Activated B cell treated with CpG ODN at 0.5 μM for 24 hours (primary cell): Measurements from ENCODE around the gene MSX1. TPM values are rescaled to one million over a fixed set of nuclear protein-coding genes. Genes with fewer than 3 reads are reported as not detected.

Experiments
- ATAC-seq: fragments of 200-7000 bp; cut with Tn5 transposase; one replicate; pipeline ENCODE4 v1.10.0; 2021; ENCODE audit warnings: low read depth, mild to moderate bottlenecking, moderate library complexity
- CTCF ChIA-PET: fragments of 350-600 bp; sonication (Branson Sonifier 250); formaldehyde crosslinking; loops from one replicate; lab custom pipeline; 2021; ENCODE audit warnings: antibody characterized with exemption; lab: Charles Lee
- POLR2A ChIA-PET: fragments of 350-600 bp; sonication (Branson Sonifier 250); formaldehyde crosslinking; loops from one replicate; lab custom pipeline; 2021; ENCODE audit warnings: antibody characterized with exemption; lab: Charles Lee
- DNase-seq: peaks from one replicate; pipeline ENCODE4 v3.0.0; 2022
- H3K27ac Mint-ChIP-seq: one replicate; pipeline ENCODE4 v1.8.0; 2020; ENCODE audit warnings: mixed read lengths
- H3K27me3 Mint-ChIP-seq: one replicate; pipeline ENCODE4 v1.8.0; 2021; ENCODE audit warnings: mixed read lengths
- H3K36me3 Mint-ChIP-seq: one replicate; pipeline ENCODE4 v1.8.0; 2021; ENCODE audit warnings: low read depth, mixed read lengths
- H3K4me1 Mint-ChIP-seq: one replicate; pipeline ENCODE4 v1.8.0; 2021; ENCODE audit warnings: mixed read lengths
- H3K4me3 Mint-ChIP-seq: one replicate; pipeline ENCODE4 v1.8.0; 2020; ENCODE audit warnings: mild to moderate bottlenecking, mixed read lengths
- H3K9me3 Mint-ChIP-seq: one replicate; pipeline ENCODE4 v1.8.0; 2020; ENCODE audit warnings: mixed read lengths
- CTCF ChIP-seq: fragments of 200-600 bp; IDR thresholded peaks from one replicate; pipeline ENCODE4 v1.8.0; 2022; ENCODE audit warnings: antibody characterized with exemption, mild to moderate bottlenecking
- intact Hi-C: fragments of 100-400 bp; cut with micrococcal nuclease; formaldehyde crosslinking; loops from one replicate; pipeline ENCODE4 v1.15.1; 2024
- total RNA-seq: library from RNA; stranded (reverse); gene quantifications from 2 replicates; pipeline ENCODE4 v1.2.3, GENCODE V29; 2022

MSX1 gene
- total RNA-seq, 1 donor from 2014 or later: not detected

- H3K27ac Mint-ChIP-seq: no peak overlapping the region
- ChIA-PET POLR2A (no interaction called here), CTCF (no interaction called here)
- no peak for DNase-seq
- H3K4me3 Mint-ChIP-seq: no peak overlapping the region
- H3K9me3 Mint-ChIP-seq: peaks cover 16% of the 10 kb centered on the region
- intact Hi-C loops: no loop called here
- H3K27me3 Mint-ChIP-seq: peaks cover 12% of the 10 kb centered on the region
- ATAC-seq: no peak
- H3K36me3 Mint-ChIP-seq: no peaks in the 10 kb centered on the region
- H3K4me1 Mint-ChIP-seq: no peaks in the 10 kb centered on the region
- no peak for TF ChIP-seq CTCF
Observed at GRCh38 chr4:4831825-4832224, 27.6 kb upstream of the MSX1 start.

- Mint-ChIP-seq H3K27ac (no peak overlapping the region), H3K4me3 (no peak overlapping the region), H3K27me3 (peaks cover 7% of the 10 kb centered on the region), H3K36me3 (no peaks in the 10 kb centered on the region), H3K9me3 (peaks cover 16% of the 10 kb centered on the region), H3K4me1 (no peaks in the 10 kb centered on the region)
- no peak for TF ChIP-seq CTCF
- ChIA-PET CTCF (no interaction called here), POLR2A (no interaction called here)
- ATAC-seq (no peak), DNase-seq (no peak)
- intact Hi-C loops: no loop called here
Observed at GRCh38 chr4:4836044-4836443, 23.4 kb upstream of the MSX1 start.

- ATAC-seq: no peak
- Mint-ChIP-seq H3K9me3 (peaks cover 16% of the 10 kb centered on the region), H3K27me3 (peaks cover 6% of the 10 kb centered on the region), H3K4me1 (no peaks in the 10 kb centered on the region), H3K36me3 (no peaks in the 10 kb centered on the region), H3K27ac (no peak overlapping the region), H3K4me3 (no peak overlapping the region)
- CTCF ChIA-PET: no interaction called here
- POLR2A ChIA-PET: no interaction called here
- intact Hi-C loops: no loop called here
- no peak for DNase-seq
- TF ChIP-seq CTCF: no peak
Observed at GRCh38 chr4:4837316-4837715, 22.1 kb upstream of the MSX1 start.

GRCh38 chr4:4838051-4838935, 21.2 kb upstream of the MSX1 start:
- H3K9me3 Mint-ChIP-seq: peaks cover 16% of the 10 kb centered on the region
- ATAC-seq: no peak
- intact Hi-C loops: no loop called here
- POLR2A ChIA-PET: no interaction called here
- CTCF ChIA-PET: no interaction called here
- no peaks in the 10 kb centered on the region for H3K4me1 Mint-ChIP-seq
- no peak for TF ChIP-seq CTCF
- H3K4me3 Mint-ChIP-seq: no peak overlapping the region
- H3K27ac Mint-ChIP-seq: no peak overlapping the region
- peaks cover 12% of the 10 kb centered on the region for H3K27me3 Mint-ChIP-seq
- H3K36me3 Mint-ChIP-seq: no peaks in the 10 kb centered on the region
- DNase-seq: no peak

- no peak overlapping the region for H3K4me3 Mint-ChIP-seq
- H3K27ac Mint-ChIP-seq: no peak overlapping the region
- H3K27me3 Mint-ChIP-seq: peaks cover 12% of the 10 kb centered on the region
- intact Hi-C loops: no loop called here
- no peaks in the 10 kb centered on the region for H3K4me1 Mint-ChIP-seq
- ChIA-PET CTCF (no interaction called here), POLR2A (no interaction called here)
- no peak for ATAC-seq
- DNase-seq: no peak
- TF ChIP-seq CTCF: no peak
- peaks cover 8% of the 10 kb centered on the region for H3K9me3 Mint-ChIP-seq
- no peaks in the 10 kb centered on the region for H3K36me3 Mint-ChIP-seq
Observed at GRCh38 chr4:4838936-4839810, 20.3 kb upstream of the MSX1 start.
